NCI-H524 (cell line): ENCODE measurements around the gene IFNL1.
"Not testable (repeated sequence)": the region's sequence is repeated elsewhere in the genome, so short reads cannot be mapped to it uniquely, and the experiment has no call there.

Experiments used
- DNase-seq, 2 experiments: peaks; one replicate each; lab custom pipeline; 2025; lab: John Stamatoyannopoulos, UW

Gene IFNL1

GRCh38 chr19:39270036-39270871 is 26.0 kb upstream of the IFNL1 start:
- no peak for DNase-seq

GRCh38 chr19:39273859-39274258 is 22.3 kb upstream of the IFNL1 start:
- DNase-seq: not testable (repeated sequence)

- DNase-seq: no peak
These were observed 20.6 kb upstream of the IFNL1 start for GRCh38 chr19:39275578-39275977.

- DNase-seq: no peak
These were observed 19.5 kb upstream of the IFNL1 start for GRCh38 chr19:39276740-39277139.

- no peak for DNase-seq
These were observed 18.6 kb upstream of the IFNL1 start for GRCh38 chr19:39277598-39277997.

GRCh38 chr19:39282021-39282420 is 14.2 kb upstream of the IFNL1 start:
- DNase-seq: no peak

GRCh38 chr19:39284032-39284431 is 12.2 kb upstream of the IFNL1 start:
- DNase-seq: no peak

GRCh38 chr19:39293394-39293793 is 2.8 kb upstream of the IFNL1 start:
- DNase-seq: no peak

- DNase-seq: no peak
These were observed 699 bp downstream of the IFNL1 start for GRCh38 chr19:39296906-39297305.

- DNase-seq: no peak
These were observed 1.9 kb downstream of the IFNL1 start for GRCh38 chr19:39297931-39298634.

- DNase-seq: no peak
These were observed 3.2 kb downstream of the IFNL1 start for GRCh38 chr19:39299404-39299803.

GRCh38 chr19:39299832-39300231 is 3.6 kb downstream of the IFNL1 start:
- DNase-seq: no peak

- DNase-seq: no peak
These were observed 4.8 kb downstream of the IFNL1 start for GRCh38 chr19:39301021-39301420.

GRCh38 chr19:39301562-39301961 is 5.4 kb downstream of the IFNL1 start:
- no peak for DNase-seq

- no peak for DNase-seq
These were observed 7.4 kb downstream of the IFNL1 start for GRCh38 chr19:39303373-39304184.

- no peak for DNase-seq
These were observed 7.9 kb downstream of the IFNL1 start for GRCh38 chr19:39304185-39304513.

- no peak for DNase-seq
These were observed 8.7 kb downstream of the IFNL1 start for GRCh38 chr19:39304701-39305571.

GRCh38 chr19:39306075-39306474 is 9.9 kb downstream of the IFNL1 start:
- DNase-seq: no peak

GRCh38 chr19:39307046-39307821 is 11.0 kb downstream of the IFNL1 start:
- no peak for DNase-seq

GRCh38 chr19:39307822-39308530 is 11.8 kb downstream of the IFNL1 start:
- DNase-seq: no peak
